ENCODE results near the gene HSBP1L1. TPM values are rescaled to one million over a fixed set of nuclear protein-coding genes. Genes with fewer than 3 reads are reported as not detected.

Gene HSBP1L1
- 1 to 10 TPM in 1 of 2 experiments, under 1 TPM in 1; 0.50 to 1.5 TPM for total RNA-seq

- ChIA-PET POLR2A (interaction anchor here (1.8 kb wide), 1 partner anchor 13 kb away, joined by 6 read pairs; the partner anchor contains the start of gene SLC66A2), CTCF (interaction anchor here (0.8 kb wide), 1 partner anchor 11 kb away, joined by 3 read pairs; no protein-coding TSS in a partner anchor)
- Mint-ChIP-seq H3K27me3 (ENCODE audit: low read depth) (peaks cover 6% of the 10 kb centered on the region), H3K27ac (no peak within 1 kb of the TSS), H3K36me3 (ENCODE audit: low read depth) (peaks cover 7% of the 10 kb centered on the region), H3K4me3 (peak within 1 kb of the TSS; percentile 55), H3K9me3 (ENCODE audit: insufficient read depth) (no peaks in the 10 kb centered on the region), H3K4me1 (ENCODE audit: low read depth) (peaks cover 36% of the 10 kb centered on the region)
- DNase-seq (peak; percentile 63), ATAC-seq (peak; percentile 92)
Measured at GRCh38 chr18:79964330-79965118, at the start of gene HSBP1L1. Gene HSBP1L1, plus strand, starts transcription at chr18:79964643. Its CDS starts 93 bp downstream, at chr18:79964736.

- Mint-ChIP-seq H3K4me1 (ENCODE audit: low read depth) (peaks cover 29% of the 10 kb centered on the region), H3K27ac (no peak overlapping the region), H3K4me3 (no peak overlapping the region), H3K27me3 (ENCODE audit: low read depth) (no peaks in the 10 kb centered on the region), H3K9me3 (ENCODE audit: insufficient read depth) (peaks cover 6% of the 10 kb centered on the region), H3K36me3 (ENCODE audit: low read depth) (peaks cover 55% of the 10 kb centered on the region)
- ATAC-seq (no peak), DNase-seq (no peak)
- ChIA-PET POLR2A (no interaction called here), CTCF (no interaction called here)
Measured at GRCh38 chr18:79915161-79916127, 49.0 kb upstream of the HSBP1L1 start.

DNA sequence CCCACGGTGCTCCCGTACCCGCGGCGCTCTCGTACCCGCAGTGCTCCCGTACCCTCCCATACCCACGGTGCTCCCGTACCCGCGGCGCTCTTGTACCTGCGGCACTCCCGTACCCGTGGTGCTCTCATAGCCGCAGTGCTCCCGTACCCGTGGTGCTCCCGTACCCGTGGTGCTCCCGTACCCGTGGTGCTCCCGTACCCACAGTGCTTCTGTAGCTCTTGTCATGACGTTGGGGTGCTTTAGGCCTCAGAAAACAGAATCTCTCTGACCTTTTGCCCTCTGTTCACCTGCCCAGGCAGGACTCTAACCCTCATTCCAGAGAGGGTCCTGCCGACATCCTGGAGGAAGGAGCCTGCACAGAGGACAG lies 48.3 kb upstream of the HSBP1L1 start:
- peaks cover 29% of the 10 kb centered on the region for H3K4me1 Mint-ChIP-seq (ENCODE audit: low read depth)
- H3K4me3 Mint-ChIP-seq = no peak overlapping the region
- no peaks in the 10 kb centered on the region for H3K27me3 Mint-ChIP-seq (ENCODE audit: low read depth)
- H3K27ac Mint-ChIP-seq = no peak overlapping the region
- no peak for ATAC-seq
- POLR2A ChIA-PET = no interaction called here
- peaks cover 50% of the 10 kb centered on the region for H3K36me3 Mint-ChIP-seq (ENCODE audit: low read depth)
- peaks cover 6% of the 10 kb centered on the region for H3K9me3 Mint-ChIP-seq (ENCODE audit: insufficient read depth)
- no peak for DNase-seq
- CTCF ChIA-PET = no interaction called here

DNA sequence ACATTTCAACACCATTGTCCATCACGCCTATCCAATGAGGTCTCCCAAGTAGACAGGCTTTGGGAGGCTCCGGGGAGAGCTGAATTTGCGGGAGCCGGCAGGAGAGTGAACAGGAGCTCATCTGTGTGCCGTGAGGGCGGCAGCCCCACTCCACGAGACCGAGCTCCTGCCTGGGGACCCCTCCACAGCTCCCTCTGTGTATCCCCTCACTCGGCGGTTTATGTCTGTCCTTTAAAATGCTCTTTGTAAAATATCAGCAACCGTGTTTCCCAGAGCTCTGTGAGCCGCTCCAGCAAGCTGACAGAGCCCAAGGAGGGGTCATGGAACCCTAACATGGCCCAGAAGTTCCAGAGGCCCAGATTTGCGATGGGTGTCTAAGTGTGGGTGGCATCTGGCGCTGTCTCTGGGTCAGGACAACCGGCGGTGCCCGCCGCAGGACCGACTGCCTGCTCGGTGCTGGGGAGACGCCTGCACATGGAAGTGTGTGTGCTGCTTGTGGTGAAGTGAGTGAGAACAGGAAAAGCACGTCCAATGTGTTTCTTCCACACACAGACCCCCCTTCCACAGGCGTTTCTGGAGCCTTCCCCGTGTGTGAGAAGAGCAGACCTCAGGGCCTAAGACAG lies 47.8 kb upstream of the HSBP1L1 start:
- ATAC-seq = no peak
- DNase-seq = no peak
- peaks cover 29% of the 10 kb centered on the region for H3K4me1 Mint-ChIP-seq (ENCODE audit: low read depth)
- no peaks in the 10 kb centered on the region for H3K27me3 Mint-ChIP-seq (ENCODE audit: low read depth)
- H3K27ac Mint-ChIP-seq = no peak overlapping the region
- peaks cover 50% of the 10 kb centered on the region for H3K36me3 Mint-ChIP-seq (ENCODE audit: low read depth)
- H3K9me3 Mint-ChIP-seq (ENCODE audit: insufficient read depth) = peaks cover 6% of the 10 kb centered on the region
- POLR2A ChIA-PET = no interaction called here
- H3K4me3 Mint-ChIP-seq = no peak overlapping the region
- CTCF ChIA-PET = no interaction called here

- ChIA-PET POLR2A (no interaction called here), CTCF (no interaction called here)
- Mint-ChIP-seq H3K36me3 (ENCODE audit: low read depth) (peaks cover 47% of the 10 kb centered on the region), H3K27me3 (ENCODE audit: low read depth) (no peaks in the 10 kb centered on the region), H3K27ac (no peak overlapping the region), H3K4me3 (no peak overlapping the region), H3K9me3 (ENCODE audit: insufficient read depth) (peaks cover 6% of the 10 kb centered on the region), H3K4me1 (ENCODE audit: low read depth) (peaks cover 26% of the 10 kb centered on the region)
- ATAC-seq = no peak
- DNase-seq = no peak
Measured at GRCh38 chr18:79917169-79917852, 47.1 kb upstream of the HSBP1L1 start.

DNA sequence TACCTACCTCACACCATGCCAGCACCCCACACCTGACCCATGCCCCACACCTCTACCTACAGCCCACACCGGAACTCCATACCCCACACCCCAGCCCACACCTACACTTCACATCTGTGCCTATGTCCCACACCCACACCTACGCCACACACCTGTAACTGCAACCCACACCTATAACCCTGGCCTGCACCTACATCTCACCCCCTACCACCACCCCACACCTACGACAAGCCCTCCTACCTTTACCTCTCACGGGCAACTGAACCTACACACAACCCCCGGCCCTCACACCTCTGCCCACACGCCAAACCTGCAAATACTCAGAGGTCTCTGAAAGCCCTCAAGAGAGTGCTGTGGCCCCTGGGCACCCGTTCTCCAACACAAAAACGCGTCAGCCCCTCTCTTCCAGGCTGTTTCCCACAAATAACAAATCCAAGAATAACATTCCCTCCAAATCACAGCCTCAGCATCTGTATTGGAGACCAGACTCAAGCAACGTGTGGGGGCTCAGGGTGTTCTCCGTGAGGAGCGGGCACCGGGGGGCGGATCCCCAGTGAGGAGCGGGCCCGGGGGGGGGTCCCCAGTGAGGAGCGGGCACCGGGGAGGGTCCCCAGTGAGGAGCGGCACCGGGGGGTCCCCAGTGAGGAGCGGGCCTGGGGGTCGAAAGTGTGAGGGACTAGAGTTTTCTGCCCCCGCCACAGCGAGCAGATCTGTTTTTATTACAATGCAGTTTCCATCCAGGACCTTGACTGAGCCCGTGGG lies 46.4 kb upstream of the HSBP1L1 start:
- H3K36me3 Mint-ChIP-seq (ENCODE audit: low read depth) = peaks cover 42% of the 10 kb centered on the region
- H3K4me3 Mint-ChIP-seq = no peak overlapping the region
- H3K9me3 Mint-ChIP-seq (ENCODE audit: insufficient read depth) = peaks cover 6% of the 10 kb centered on the region
- ATAC-seq (no peak), DNase-seq (no peak)
- no peak overlapping the region for H3K27ac Mint-ChIP-seq
- ChIA-PET POLR2A (no interaction called here), CTCF (no interaction called here)
- H3K4me1 Mint-ChIP-seq (ENCODE audit: low read depth) = peaks cover 19% of the 10 kb centered on the region
- H3K27me3 Mint-ChIP-seq (ENCODE audit: low read depth) = no peaks in the 10 kb centered on the region

- POLR2A ChIA-PET = no interaction called here
- Mint-ChIP-seq H3K4me1 (ENCODE audit: low read depth) (peaks cover 13% of the 10 kb centered on the region), H3K27me3 (ENCODE audit: low read depth) (no peaks in the 10 kb centered on the region), H3K4me3 (no peak overlapping the region), H3K9me3 (ENCODE audit: insufficient read depth) (peaks cover 6% of the 10 kb centered on the region), H3K36me3 (ENCODE audit: low read depth) (peaks cover 37% of the 10 kb centered on the region), H3K27ac (no peak overlapping the region)
- DNase-seq (no peak), ATAC-seq (no peak)
- CTCF ChIA-PET = no interaction called here
Measured at GRCh38 chr18:79918615-79919011, 45.8 kb upstream of the HSBP1L1 start.

GRCh38 chr18:79919089-79919488 lies 45.4 kb upstream of the HSBP1L1 start:
- no peak for ATAC-seq
- peaks cover 6% of the 10 kb centered on the region for H3K9me3 Mint-ChIP-seq (ENCODE audit: insufficient read depth)
- peaks cover 36% of the 10 kb centered on the region for H3K36me3 Mint-ChIP-seq (ENCODE audit: low read depth)
- H3K27ac Mint-ChIP-seq = no peak overlapping the region
- H3K4me3 Mint-ChIP-seq = no peak overlapping the region
- DNase-seq = no peak
- CTCF ChIA-PET = no interaction called here
- H3K27me3 Mint-ChIP-seq (ENCODE audit: low read depth) = no peaks in the 10 kb centered on the region
- POLR2A ChIA-PET = no interaction called here
- H3K4me1 Mint-ChIP-seq (ENCODE audit: low read depth) = peaks cover 8% of the 10 kb centered on the region

DNA sequence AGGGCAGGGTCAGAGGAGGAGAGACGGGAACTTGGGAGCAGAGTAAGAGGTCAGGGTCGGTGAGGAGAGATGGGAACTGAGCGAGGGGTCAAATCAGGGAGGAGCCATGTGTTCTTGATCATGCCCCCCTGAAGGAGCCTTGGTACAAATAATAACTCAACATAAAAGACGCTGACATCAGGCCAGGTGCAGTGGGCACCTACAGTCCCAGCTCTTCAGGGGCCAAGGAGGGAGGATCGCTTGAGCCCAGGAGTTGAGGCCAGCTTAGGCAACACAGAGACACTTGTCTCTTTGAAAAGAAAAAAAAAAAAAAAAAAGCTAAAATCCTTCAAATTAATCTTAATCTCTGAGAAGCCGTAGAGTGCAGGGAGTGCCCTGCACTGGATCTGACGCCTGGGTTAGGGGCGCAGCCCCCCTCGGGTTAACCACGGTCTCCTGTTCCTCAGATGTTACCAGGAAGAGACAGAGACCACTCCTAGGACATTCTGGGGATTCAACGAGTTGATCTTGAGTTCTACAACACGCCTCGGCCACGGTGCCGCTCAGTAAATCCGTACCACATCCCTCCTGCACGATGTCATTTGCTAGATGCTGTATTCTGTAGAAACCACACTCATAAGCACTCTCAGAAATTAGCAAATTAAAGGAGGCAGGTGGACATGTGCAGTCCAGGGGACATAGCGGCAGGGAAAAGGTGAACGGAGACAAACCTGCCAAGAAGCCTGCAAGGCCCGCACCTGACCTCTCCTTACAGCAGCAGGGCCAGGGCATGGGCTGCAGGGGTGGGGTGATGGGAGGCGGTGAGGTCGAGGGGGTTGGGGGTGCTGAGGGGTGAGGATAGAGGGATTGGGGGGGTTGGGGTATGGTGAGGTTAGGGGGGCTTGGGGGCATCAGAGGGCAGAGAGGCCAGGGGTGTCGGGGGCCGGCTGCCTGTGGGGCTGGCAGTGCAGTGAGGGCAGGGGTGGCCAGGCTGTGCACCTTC lies 42.2 kb upstream of the HSBP1L1 start:
- POLR2A ChIA-PET = no interaction called here
- Mint-ChIP-seq H3K4me3 (no peak overlapping the region), H3K27ac (no peak overlapping the region), H3K4me1 (ENCODE audit: low read depth) (no peaks in the 10 kb centered on the region), H3K27me3 (ENCODE audit: low read depth) (no peaks in the 10 kb centered on the region), H3K9me3 (ENCODE audit: insufficient read depth) (no peaks in the 10 kb centered on the region), H3K36me3 (ENCODE audit: low read depth) (peaks cover 12% of the 10 kb centered on the region)
- DNase-seq (no peak), ATAC-seq (no peak)
- CTCF ChIA-PET = no interaction called here

DNA sequence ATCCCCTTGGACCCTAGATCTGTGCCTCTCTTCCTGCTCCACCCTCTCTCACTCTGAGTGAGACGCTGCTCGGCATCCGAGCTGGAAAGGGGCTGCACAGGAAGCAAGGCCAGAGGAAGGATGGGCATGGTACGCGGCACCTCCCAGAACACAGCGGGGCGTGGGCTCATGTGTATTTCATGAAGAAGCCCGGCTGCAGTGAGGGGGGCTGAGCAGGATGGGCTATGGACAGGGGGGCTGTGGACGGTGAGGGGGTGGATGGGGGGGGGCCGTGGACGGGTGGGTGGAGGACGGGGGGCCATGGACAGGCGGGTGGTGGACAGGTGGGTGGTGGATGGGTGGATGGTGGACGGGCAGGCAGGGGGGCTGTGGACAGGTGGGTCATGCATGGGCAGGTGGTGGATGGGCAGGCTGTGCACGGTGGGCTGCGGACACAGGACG lies 41.5 kb upstream of the HSBP1L1 start:
- no peak for DNase-seq
- CTCF ChIA-PET = no interaction called here
- ATAC-seq = no peak
- Mint-ChIP-seq H3K27ac (no peak overlapping the region), H3K4me3 (no peak overlapping the region), H3K27me3 (ENCODE audit: low read depth) (no peaks in the 10 kb centered on the region), H3K36me3 (ENCODE audit: low read depth) (peaks cover 7% of the 10 kb centered on the region), H3K9me3 (ENCODE audit: insufficient read depth) (no peaks in the 10 kb centered on the region), H3K4me1 (ENCODE audit: low read depth) (no peaks in the 10 kb centered on the region)
- POLR2A ChIA-PET = no interaction called here
